ENCODE measurements around the gene ADGRE3.

DNA sequence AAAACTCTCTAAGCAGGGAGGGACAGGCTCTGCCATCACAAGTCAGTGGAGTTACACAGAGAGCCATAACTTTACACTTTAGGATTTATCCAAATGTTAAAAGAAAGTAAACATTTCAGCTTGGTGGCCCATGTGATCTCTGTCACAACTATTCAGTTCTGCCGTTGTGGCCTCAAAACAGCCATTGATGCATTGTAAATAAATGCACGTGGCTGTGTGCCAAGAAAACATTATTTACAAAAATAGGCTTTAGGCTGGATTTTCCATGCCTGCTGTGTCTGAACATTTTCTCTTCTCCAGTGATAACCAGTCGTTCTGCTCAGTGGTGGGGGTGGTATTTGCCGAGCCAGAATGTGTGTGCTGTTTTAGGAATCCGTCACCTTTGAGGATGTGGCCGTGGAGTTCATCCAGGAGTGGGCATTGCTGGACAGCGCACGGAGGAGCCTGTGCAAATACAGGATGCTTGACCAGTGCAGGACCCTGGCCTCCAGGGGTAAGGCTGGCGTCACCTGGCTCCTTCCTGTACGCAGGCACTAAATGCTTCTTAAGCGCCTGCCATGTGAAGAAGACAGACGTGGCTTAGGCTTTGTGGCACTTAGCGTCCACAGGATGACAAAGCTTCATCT lies 20.1 kb upstream of the ADGRE3 start:
- TF ChIP-seq, protein P1, sequence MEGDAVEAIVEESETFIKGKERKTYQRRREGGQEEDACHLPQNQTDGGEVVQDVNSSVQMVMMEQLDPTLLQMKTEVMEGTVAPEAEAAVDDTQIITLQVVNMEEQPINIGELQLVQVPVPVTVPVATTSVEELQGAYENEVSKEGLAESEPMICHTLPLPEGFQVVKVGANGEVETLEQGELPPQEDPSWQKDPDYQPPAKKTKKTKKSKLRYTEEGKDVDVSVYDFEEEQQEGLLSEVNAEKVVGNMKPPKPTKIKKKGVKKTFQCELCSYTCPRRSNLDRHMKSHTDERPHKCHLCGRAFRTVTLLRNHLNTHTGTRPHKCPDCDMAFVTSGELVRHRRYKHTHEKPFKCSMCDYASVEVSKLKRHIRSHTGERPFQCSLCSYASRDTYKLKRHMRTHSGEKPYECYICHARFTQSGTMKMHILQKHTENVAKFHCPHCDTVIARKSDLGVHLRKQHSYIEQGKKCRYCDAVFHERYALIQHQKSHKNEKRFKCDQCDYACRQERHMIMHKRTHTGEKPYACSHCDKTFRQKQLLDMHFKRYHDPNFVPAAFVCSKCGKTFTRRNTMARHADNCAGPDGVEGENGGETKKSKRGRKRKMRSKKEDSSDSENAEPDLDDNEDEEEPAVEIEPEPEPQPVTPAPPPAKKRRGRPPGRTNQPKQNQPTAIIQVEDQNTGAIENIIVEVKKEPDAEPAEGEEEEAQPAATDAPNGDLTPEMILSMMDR (IDR thresholded peaks at IDR 0.05) = no peak
- TF ChIP-seq ZFX (IDR thresholded peaks at IDR 0.05; ENCODE audit: borderline replicate concordance) = no peak

Measured in 22Rv1 (cell line).